Mesodermal cell (in vitro differentiated cells): Measurements from ENCODE around the gene LRRC8D.

Source experiments
- H3K27ac ChIP-seq: 2 replicates; pipeline ENCODE4 v1.7.0; 2013; ENCODE audit warnings: mild to moderate bottlenecking, low read depth, low read length, moderate library complexity; ENCODE audit not compliant: severe bottlenecking
- H3K36me3 ChIP-seq: 2 replicates; pipeline ENCODE4 v1.7.1; 2013; ENCODE audit warnings: mild to moderate bottlenecking, low read length, moderate library complexity; ENCODE audit not compliant: control insufficient read depth, insufficient read depth
- H3K4me1 ChIP-seq: one replicate; pipeline ENCODE4 v1.7.1; 2013; ENCODE audit warnings: mild to moderate bottlenecking, low read length; ENCODE audit not compliant: insufficient read depth, control insufficient read depth, poor library complexity, severe bottlenecking
- H3K4me3 ChIP-seq: 2 replicates; pipeline ENCODE4 v1.7.0; 2013; ENCODE audit warnings: low read length, control low read depth, mild to moderate bottlenecking; ENCODE audit not compliant: insufficient read depth, poor library complexity, severe bottlenecking; ENCODE audit errors: extremely low read depth
- H3K9me3 ChIP-seq: 2 replicates; pipeline ENCODE4 v1.7.1; 2013; ENCODE audit warnings: mild to moderate bottlenecking, low read length, moderate library complexity; ENCODE audit not compliant: control insufficient read depth
- WGBS, 2 experiments: methylation state at CpG; one replicate each; pipeline ENCODE4 v1.1.5; 2013; ENCODE audit warnings: missing lambda C conversion rate in 2 of 2; ENCODE audit not compliant: insufficient coverage in 2 of 2; 5-methylcytosine and 5-hydroxymethylcytosine counted together

Gene LRRC8D

DNA sequence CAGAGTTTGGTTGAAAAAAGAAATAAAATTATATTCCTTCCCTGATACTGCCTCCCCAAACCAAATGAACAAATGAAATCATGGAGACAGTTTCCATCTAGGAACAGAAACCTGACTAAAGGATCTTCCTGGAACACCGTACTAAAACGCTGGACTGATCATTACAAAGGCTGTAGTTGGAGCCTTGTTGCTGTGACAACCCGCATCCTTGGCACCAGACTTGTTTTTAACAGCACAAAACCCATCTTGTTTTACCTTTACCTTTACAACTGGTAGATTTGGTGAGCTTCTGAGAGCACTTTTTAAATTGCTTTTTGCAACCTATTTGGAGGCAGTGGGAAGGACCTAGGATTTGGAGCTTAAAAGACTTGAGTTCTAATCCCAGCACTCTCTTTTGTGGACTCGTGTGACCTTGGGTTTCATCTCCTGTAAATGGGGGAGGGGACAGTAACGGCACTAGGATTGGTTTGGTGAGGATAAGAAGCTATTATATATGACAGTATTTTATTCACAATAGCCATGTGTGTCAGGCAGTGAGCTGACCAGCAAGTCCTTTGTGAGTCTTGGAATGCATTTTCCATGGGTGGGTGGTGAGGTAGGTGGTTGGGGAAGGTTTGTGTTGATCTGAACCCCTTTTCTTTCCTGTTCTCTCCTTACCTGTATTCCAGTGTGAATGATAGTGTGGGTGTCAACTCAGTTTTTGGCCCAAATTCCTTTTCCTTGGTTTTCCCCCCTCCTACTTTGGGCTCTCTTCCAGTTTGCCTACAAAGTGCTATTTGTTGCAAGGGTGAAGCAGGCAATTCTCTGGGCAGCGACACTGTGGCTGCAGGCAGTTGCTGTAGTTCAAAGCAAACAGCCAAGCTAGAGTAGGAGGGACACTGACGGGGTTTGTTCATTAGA is 12.6 kb downstream of the LRRC8D start:
- Histone ChIP-seq H3K27ac (peak overlapping the region; percentile 50), H3K36me3 (no peaks in the 10 kb centered on the region), H3K4me3 (no peak overlapping the region), H3K4me1 (peaks cover 34% of the 10 kb centered on the region), H3K9me3 (no peaks in the 10 kb centered on the region)
- 79 to 100% methylated on average over 2 to 5 of the region's 7 CpGs for WGBS, 2 experiments

DNA sequence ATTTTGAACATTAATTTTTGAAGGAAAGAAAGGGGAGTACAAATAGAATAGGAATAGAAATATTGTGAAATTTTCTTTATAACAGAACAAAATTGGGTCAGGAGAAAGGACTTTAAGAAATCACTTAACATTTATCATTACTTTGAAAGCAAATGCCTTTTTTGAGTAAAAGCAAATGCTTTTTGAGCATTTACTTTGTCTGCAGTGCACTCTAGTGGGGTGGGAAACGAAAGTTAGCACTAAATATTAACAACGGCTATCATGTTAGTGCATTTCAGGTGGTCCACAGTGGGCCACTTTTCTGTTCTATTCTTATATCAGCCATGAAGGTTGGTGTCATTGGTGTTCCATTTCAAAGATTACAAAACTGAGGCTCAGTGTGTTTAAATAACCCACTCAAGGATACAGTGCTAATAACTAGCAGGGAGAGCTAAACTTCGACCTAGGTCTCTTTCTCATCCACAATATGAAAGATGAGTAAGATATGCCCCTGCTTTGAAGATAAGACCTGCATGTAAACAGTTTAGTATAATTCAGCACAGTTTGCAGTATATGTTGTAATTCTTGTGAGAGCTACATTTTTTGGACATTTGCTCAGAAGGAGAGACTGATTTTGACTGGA is 13.4 kb downstream of the LRRC8D start:
- 100% methylated on average over 2 of the region's 3 CpGs; no CpG with 5 or more reads in 1 of the 2 experiments for WGBS, 2 experiments
- Histone ChIP-seq H3K4me1 (peaks cover 35% of the 10 kb centered on the region), H3K4me3 (no peak overlapping the region), H3K27ac (no peak overlapping the region), H3K36me3 (no peaks in the 10 kb centered on the region), H3K9me3 (no peaks in the 10 kb centered on the region)

DNA sequence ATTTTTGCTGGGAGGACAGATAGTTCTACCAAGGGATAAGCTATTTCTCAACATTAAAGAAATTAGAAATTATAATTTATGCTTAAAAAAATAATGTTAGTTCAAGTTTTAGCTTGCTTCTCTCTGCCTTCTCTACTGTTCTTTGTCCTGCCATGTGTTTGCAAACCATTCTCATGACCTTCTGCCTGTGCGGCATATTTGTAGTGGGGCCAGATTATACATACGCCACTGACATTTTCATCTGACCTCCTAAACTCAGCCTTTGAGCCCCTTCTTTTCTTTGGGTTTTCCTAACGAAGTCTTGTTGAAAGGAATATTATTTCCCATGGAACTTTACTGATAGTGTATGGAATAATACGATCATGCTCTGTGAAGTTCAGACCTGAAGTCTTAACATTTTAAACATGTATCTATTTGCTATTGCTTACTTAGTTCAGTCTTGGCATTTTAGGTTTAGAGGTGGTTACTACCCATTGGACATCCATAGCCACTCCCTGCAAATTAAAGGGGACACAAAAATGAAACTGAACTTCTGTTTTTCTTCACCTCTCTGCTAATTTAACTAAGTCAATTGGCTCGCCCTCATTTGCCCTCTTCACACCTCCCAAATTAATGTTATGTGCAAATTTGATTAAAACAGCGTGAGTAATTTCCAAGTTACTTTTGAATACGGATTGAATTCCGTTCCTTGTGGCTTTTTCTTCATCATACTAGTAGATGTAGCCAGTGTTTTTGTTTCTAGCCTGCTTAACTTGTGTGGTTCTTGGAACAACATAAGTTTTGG is 15.6 kb downstream of the LRRC8D start:
- no peaks in the 10 kb centered on the region for H3K36me3 ChIP-seq
- peaks cover 34% of the 10 kb centered on the region for H3K4me1 ChIP-seq
- H3K27ac ChIP-seq, result no peak overlapping the region
- H3K4me3 ChIP-seq, result no peak overlapping the region
- 87 to 100% methylated on average over 1 to 3 of the region's 8 CpGs for WGBS, 2 experiments
- no peaks in the 10 kb centered on the region for H3K9me3 ChIP-seq

DNA sequence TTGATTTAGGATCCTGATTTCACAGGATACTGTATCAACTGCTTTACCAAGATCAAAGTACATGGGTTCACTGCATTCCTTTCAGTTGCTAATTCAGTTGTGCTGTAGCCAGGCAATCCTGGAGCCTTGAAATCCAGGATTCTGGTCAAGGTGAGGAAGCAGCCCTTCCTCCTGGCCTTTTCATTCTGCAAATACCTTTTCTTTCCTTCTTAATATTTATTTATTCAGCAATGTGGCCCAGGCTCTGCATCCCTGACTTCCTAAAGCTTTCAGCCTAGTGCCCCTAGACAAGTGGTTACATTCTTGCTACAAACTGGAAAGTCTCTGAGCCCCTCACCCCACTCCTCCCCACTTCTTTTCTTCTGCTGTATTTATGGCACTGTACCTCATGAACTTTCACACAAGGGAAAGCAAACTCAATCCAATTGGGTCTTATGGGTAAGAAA is 16.2 kb downstream of the LRRC8D start:
- peaks cover 28% of the 10 kb centered on the region for H3K4me1 ChIP-seq
- no peak overlapping the region for H3K27ac ChIP-seq
- H3K36me3 ChIP-seq, result no peaks in the 10 kb centered on the region
- H3K9me3 ChIP-seq, result no peaks in the 10 kb centered on the region
- H3K4me3 ChIP-seq, result no peak overlapping the region

DNA sequence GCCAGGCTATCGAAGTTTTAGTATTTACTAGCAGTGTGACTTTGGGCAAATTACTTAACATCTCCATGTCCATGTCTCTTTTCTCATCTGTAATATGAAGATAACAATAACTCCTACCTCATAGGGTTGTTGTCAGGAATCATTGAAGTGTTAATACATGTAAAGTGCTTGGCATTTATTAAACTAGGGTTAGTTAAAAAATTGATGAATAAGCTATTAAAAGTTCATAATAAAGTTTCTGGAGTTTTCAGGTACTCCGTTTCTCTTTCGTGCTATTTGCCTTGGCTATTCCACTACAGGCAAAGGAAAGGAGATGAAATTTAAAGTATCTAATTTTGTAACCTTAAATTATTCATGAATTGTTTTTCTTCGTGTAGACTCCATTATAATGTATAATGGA is 16.7 kb downstream of the LRRC8D start:
- no peak overlapping the region for H3K4me3 ChIP-seq
- no peak overlapping the region for H3K27ac ChIP-seq
- H3K36me3 ChIP-seq, result no peaks in the 10 kb centered on the region
- WGBS, 2 experiments, result 100% methylated on average over 2 of the region's 4 CpGs; no CpG with 5 or more reads in 1 of the 2 experiments
- H3K4me1 ChIP-seq, result peaks cover 25% of the 10 kb centered on the region
- H3K9me3 ChIP-seq, result no peaks in the 10 kb centered on the region

DNA sequence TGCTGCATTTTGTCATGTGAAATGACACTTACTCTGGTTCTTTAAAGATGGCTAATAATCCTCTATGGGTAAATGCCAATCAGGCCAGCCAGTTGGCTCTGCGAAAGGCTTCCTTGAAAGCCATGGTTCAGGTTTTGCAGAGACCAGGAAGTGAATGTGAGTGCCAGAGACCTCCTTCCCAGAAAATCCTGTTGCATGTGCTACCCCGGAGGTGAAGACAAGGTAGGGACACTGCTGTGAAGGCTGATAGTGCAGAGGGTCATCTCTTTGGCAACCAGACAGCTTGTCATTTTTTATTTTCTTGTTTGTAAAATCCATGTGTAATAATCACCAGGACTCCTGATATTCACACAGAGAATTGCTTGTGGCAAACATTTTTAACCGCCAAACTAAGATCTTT is 18.7 kb downstream of the LRRC8D start:
- WGBS, 2 experiments, result 78 to 80% methylated on average over 2 of the region's 3 CpGs
- H3K36me3 ChIP-seq, result no peaks in the 10 kb centered on the region
- H3K4me1 ChIP-seq, result peaks cover 22% of the 10 kb centered on the region
- H3K9me3 ChIP-seq, result no peaks in the 10 kb centered on the region
- H3K4me3 ChIP-seq, result no peak overlapping the region
- no peak overlapping the region for H3K27ac ChIP-seq

DNA sequence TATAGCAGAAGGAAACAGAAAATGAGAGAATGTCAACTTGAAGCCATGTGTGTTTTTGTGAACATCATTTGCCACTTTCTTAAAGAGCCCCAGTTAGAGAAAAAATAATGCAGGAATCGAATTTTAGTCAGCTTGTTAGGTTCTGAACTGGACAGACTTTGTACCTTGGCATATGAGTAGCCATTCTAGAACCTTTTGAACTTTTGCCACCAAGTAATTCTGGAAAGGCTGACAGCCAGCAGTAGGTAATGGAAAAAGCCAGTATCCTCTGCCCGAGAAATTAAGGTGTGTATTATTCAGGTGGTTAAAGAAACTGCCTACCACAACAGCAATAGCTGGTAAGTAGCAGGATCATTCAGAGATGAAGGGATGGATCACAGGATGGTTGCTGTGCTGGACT is 20.7 kb downstream of the LRRC8D start:
- no peak overlapping the region for H3K4me3 ChIP-seq
- WGBS, 2 experiments, result 83 to 100% methylated on average over 1 of the region's 2 CpGs
- H3K27ac ChIP-seq, result no peak overlapping the region
- peaks cover 21% of the 10 kb centered on the region for H3K4me1 ChIP-seq
- H3K36me3 ChIP-seq, result peaks cover 11% of the 10 kb centered on the region
- no peaks in the 10 kb centered on the region for H3K9me3 ChIP-seq

DNA sequence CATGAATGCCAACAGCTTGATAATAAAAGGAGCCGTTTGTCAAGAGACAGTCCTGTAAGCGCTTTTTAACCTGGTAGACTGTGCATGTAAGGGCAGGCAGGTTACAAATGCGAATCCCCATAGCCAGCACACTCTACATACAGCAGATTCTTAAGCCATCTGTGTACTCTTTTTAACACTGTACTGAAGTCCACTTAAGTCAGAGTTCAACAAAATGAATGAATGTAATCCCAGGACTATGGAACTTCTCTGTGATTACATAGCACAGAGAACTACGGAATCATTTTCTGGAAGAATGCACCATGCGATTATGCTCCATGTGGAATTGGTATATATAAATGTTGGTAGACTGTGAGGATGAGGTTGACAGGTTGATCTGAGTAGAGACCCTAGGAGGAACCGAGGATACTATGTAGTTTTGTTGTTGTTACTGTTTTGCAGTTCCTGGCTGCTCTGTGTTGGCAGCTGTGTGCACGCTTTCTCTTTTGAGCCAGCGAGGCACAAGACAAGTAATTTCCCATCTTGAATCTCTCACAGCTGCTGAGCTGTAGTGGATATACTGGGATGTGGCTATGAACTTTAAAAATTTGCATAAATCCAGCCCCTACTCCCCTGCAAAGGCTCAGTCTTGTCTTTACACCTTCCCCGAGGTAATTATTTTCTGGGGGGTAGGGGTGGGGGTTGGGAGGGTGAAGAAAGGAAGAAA is 21.9 kb downstream of the LRRC8D start:
- H3K36me3 ChIP-seq, result peaks cover 12% of the 10 kb centered on the region
- WGBS, 2 experiments, result 75 to 77% methylated on average over 6 of the region's 9 CpGs
- H3K4me3 ChIP-seq, result peak overlapping the region; percentile 61
- H3K9me3 ChIP-seq, result no peaks in the 10 kb centered on the region
- H3K27ac ChIP-seq, result peak overlapping the region; percentile 41
- peaks cover 12% of the 10 kb centered on the region for H3K4me1 ChIP-seq

DNA sequence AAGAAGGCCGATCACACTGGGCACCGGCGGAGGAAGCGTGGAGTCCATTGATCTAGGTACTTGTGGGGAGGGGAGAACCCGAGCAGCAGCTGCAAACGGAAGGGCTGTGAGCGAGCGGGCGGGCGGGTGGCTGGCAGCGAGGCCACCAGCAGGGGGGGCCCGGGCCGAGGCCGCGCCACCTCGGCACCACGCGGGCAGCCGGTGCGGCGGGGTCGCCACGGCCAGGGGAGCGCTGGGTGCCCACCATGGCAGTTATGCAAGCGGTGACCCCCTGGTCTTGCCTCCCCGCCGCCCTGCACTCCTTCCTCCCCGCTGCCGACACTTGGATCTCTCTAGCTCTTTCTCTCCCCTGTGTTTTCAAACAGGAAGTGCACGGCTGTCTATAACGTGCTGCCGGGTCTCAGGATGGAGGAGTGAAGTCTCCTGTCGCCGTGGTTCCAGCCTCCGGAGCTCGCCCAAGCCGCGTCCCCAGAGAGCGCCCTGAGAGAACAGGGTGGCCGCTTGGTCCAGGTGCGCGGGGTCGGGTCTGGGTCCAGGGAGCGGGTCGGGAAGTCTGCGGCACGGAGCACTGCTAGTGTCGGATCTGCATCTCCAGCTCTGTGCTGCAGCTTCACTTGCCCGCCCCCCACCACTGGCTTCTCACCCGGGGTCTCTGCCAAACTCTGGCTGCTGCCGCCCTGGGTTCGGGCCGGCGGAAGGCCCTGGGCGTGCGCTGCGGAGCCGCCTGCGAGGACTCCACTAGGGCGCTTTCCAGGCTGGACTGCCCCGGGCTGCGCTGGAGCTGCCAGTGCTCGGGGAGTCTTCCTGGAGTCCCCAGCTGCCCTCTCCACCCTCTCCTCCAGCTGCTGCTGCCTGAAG is 22.7 kb downstream of the LRRC8D start:
- Histone ChIP-seq H3K4me3 (peak overlapping the region; percentile 61), H3K4me1 (peaks cover 12% of the 10 kb centered on the region), H3K9me3 (no peaks in the 10 kb centered on the region), H3K36me3 (peaks cover 18% of the 10 kb centered on the region), H3K27ac (peak overlapping the region; percentile 41)
- WGBS, 2 experiments, result 3 to 12% methylated on average over 23 to 54 of the region's 63 CpGs
